Measurements from ENCODE around the gene GNG14.

DNA sequence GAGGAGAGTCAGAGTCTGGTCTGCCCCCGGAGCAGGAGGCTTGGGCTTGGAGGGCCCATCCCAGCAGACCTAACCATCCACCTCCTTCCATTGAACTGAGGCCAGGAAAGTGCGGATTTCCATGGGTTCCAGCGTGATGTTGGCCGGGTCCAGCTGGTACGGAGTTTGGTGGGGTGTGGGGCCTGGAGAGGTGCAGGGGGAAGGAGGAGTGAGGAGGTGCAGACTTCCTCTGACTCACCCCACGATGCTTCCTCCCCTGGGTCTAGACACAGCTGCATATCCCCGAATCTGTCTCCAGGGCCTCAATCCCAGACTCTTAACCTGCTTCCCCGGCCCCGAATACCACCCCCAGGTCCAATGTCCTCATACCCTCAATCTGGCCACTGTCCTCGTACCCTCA is 41.2 kb upstream of the GNG14 start:
- no peak for TF ChIP-seq CTCF (IDR thresholded peaks at IDR 0.05)
- TF ChIP-seq EP300 (IDR thresholded peaks at IDR 0.05), result no peak
- TF ChIP-seq POLR2AphosphoS5 (IDR thresholded peaks at IDR 0.05), result no peak
- no peak for TF ChIP-seq POLR2A (IDR thresholded peaks at IDR 0.05)
